ENCODE results near the gene SNX24.

SNX24 gene

DNA sequence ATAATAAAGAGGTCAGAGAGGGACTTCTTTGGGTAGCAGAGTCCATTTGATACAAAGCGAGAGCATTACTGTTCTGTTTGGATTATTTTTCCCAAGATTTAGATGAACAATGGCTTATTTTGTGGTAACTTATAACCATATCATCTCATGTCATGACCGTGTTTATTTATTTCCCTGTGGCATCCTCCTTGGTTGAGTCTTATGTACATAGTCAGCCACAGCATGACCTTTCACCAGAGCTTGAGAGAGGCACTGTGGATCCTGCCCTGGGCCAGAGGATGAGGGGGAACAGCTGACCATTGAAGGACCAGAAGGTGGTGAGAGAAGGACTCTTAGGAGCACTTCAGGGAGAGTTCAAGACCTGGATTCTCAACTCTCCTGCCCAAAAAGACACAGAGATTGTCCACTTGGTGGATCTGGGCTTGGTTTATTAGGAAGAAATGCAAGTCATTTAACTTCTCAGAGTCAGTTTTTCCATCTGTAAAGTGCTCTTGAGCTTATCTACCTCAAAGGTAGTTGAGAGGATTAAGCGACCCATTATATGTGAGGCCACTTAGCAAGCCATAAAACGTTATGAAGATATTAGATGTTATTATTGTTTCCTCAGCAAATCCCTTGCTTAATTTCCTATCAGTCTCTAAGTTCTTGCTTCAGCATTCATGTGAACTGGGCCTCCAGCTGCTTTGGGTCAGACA, 139.7 kb downstream of the SNX24 start:
- Histone ChIP-seq H4K20me1 (ENCODE audit: low read depth, low read length) (no peaks in the 10 kb centered on the region), H3K4me3 (ENCODE audit: insufficient read depth, low read length, poor library complexity, severe bottlenecking) (no peak overlapping the region), H3K27me3 (ENCODE audit: low read length) (no peaks in the 10 kb centered on the region), H3K4me2 (ENCODE audit: low read depth, low read length, poor library complexity, severe bottlenecking) (no peak overlapping the region), H3K9me2 (replicated peaks; ENCODE audit: insufficient read depth, low read length) (no peaks in the 10 kb centered on the region), H3K9me3 (ENCODE audit: insufficient read depth, low read length) (no peaks in the 10 kb centered on the region), H2AFZ (ENCODE audit: low read depth, low read length, severe bottlenecking) (peak overlapping the region; percentile 21), H3K27ac (ENCODE audit: low read depth, low read length) (no peak overlapping the region), H3K79me2 (ENCODE audit: insufficient read depth, low read length) (no peaks in the 10 kb centered on the region), H3F3A (ENCODE audit: insufficient read depth) (no peaks in the 10 kb centered on the region), H3K36me3 (ENCODE audit: low read length) (no peaks in the 10 kb centered on the region), H3K9ac (ENCODE audit: low read length) (no peak overlapping the region)
- TF ChIP-seq, protein P1, sequence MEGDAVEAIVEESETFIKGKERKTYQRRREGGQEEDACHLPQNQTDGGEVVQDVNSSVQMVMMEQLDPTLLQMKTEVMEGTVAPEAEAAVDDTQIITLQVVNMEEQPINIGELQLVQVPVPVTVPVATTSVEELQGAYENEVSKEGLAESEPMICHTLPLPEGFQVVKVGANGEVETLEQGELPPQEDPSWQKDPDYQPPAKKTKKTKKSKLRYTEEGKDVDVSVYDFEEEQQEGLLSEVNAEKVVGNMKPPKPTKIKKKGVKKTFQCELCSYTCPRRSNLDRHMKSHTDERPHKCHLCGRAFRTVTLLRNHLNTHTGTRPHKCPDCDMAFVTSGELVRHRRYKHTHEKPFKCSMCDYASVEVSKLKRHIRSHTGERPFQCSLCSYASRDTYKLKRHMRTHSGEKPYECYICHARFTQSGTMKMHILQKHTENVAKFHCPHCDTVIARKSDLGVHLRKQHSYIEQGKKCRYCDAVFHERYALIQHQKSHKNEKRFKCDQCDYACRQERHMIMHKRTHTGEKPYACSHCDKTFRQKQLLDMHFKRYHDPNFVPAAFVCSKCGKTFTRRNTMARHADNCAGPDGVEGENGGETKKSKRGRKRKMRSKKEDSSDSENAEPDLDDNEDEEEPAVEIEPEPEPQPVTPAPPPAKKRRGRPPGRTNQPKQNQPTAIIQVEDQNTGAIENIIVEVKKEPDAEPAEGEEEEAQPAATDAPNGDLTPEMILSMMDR (IDR thresholded peaks at IDR 0.05; ENCODE audit: insufficient read depth, low read length, poor library complexity, severe bottlenecking) = no peak
- no peak for TF ChIP-seq EZH2phosphoT487 (conservative IDR thresholded peaks at IDR 0.05; ENCODE audit: low read length)

DNA sequence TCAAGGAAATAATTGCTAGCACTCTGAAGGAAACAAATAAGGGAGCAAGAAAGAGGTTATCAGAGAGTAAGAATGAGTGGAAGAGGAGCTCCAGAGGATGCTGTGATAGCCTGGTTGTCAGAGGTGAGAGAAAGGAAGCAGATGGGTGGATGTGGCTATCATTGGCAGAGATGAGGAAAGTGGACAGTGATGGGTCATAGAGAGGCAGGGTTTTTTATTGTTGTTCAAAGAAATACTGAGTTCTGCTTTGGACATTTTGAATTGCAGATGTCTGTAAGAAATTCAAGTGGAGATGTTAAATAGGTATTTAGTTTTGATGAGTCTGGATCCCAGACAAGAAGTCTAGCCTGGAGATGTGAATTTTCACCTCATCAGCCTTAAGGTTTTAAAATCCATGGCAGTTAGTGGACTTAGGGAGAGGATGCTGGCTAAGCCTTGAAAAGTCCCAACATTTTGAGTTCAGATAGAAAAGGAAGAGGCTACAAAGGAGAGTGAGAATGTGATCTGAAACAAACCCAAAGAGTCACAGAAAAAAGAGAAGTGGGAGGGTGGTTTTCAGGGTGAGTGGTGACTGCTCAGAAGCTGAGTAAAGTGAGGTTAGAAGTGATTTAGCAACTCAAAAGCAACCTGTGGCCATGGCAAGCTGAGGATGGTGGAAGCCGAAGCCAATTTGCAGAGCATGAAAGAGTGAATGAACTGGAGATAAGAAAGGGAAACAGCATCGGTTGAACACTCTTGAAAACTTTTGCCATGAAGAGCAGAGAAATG, 140.7 kb downstream of the SNX24 start:
- no peak overlapping the region for H3K27ac ChIP-seq (ENCODE audit: low read depth, low read length)
- H3K9ac ChIP-seq (ENCODE audit: low read length) = peak overlapping the region; percentile 15; the same call in 1 of the 2 replicates
- no peaks in the 10 kb centered on the region for H3K27me3 ChIP-seq (ENCODE audit: low read length)
- no peaks in the 10 kb centered on the region for H4K20me1 ChIP-seq (ENCODE audit: low read depth, low read length)
- H3K4me3 ChIP-seq (ENCODE audit: insufficient read depth, low read length, poor library complexity, severe bottlenecking) = no peak overlapping the region
- TF ChIP-seq, protein P1 (IDR thresholded peaks at IDR 0.05; ENCODE audit: insufficient read depth, low read length, poor library complexity, severe bottlenecking) = no peak
- no peak for TF ChIP-seq EZH2phosphoT487 (conservative IDR thresholded peaks at IDR 0.05; ENCODE audit: low read length)
- no peaks in the 10 kb centered on the region for H3K9me3 ChIP-seq (ENCODE audit: insufficient read depth, low read length)
- peak overlapping the region; percentile 21 for H2AFZ ChIP-seq (ENCODE audit: low read depth, low read length, severe bottlenecking)
- peak overlapping the region; percentile 40 for H3K4me2 ChIP-seq (ENCODE audit: low read depth, low read length, poor library complexity, severe bottlenecking)
- no peaks in the 10 kb centered on the region for H3F3A ChIP-seq (ENCODE audit: insufficient read depth)
- no peaks in the 10 kb centered on the region for H3K36me3 ChIP-seq (ENCODE audit: low read length)
- no peaks in the 10 kb centered on the region for H3K9me2 ChIP-seq (replicated peaks; ENCODE audit: insufficient read depth, low read length)
- H3K79me2 ChIP-seq (ENCODE audit: insufficient read depth, low read length) = no peaks in the 10 kb centered on the region

DNA sequence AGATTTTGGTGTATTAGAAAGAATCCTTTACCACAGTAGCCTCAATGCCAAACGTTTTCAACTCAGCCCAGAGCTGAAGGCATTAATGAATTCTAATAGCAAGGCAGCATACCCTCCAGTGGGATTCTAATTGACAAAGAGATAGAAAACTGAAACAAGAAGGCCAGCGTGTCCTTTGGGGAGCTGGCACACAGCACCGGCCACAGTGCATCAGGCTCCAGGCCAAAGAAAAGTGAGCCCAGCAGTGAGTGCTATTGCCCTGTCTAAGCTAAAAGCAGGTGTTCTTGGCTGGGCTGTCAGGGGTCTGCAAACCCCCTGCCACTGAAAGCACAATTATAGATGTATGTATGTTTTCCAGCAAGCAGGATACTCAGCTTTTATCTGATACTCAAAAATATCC, 150.7 kb downstream of the SNX24 start:
- Histone ChIP-seq H3K4me3 (ENCODE audit: insufficient read depth, low read length, poor library complexity, severe bottlenecking) (no peak overlapping the region), H3K9me2 (replicated peaks; ENCODE audit: insufficient read depth, low read length) (no peaks in the 10 kb centered on the region), H3K79me2 (ENCODE audit: insufficient read depth, low read length) (no peaks in the 10 kb centered on the region), H3K9ac (ENCODE audit: low read length) (no peak overlapping the region), H3K36me3 (ENCODE audit: low read length) (no peaks in the 10 kb centered on the region), H3K4me2 (ENCODE audit: low read depth, low read length, poor library complexity, severe bottlenecking) (no peak overlapping the region), H3K9me3 (ENCODE audit: insufficient read depth, low read length) (no peaks in the 10 kb centered on the region), H3K27ac (ENCODE audit: low read depth, low read length) (no peak overlapping the region), H4K20me1 (ENCODE audit: low read depth, low read length) (no peaks in the 10 kb centered on the region), H3F3A (ENCODE audit: insufficient read depth) (no peaks in the 10 kb centered on the region), H2AFZ (ENCODE audit: low read depth, low read length, severe bottlenecking) (no peak overlapping the region), H3K27me3 (ENCODE audit: low read length) (no peaks in the 10 kb centered on the region)
- TF ChIP-seq EZH2phosphoT487 (conservative IDR thresholded peaks at IDR 0.05; ENCODE audit: low read length) = no peak

DNA sequence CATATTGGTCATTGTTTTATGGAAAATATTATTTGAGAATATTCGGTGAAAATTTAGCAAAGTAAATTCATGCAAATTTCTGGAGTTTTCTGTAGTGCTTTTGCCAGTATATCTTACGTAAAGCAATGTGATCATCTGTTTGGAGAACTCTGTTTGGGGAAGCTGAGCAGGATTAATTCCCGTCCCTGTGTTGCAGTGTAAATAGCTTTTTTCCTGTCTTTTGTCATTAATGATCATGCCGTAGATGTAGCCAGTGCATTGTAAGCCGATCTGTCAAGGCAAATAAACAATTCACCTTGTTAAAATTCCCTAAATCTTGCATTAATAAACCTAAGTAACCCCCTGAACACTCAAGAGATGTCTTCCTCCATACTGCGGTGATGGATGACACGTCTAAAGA, 151.9 kb downstream of the SNX24 start:
- no peak overlapping the region for H3K27ac ChIP-seq (ENCODE audit: low read depth, low read length)
- no peaks in the 10 kb centered on the region for H3F3A ChIP-seq (ENCODE audit: insufficient read depth)
- H3K79me2 ChIP-seq (ENCODE audit: insufficient read depth, low read length) = no peaks in the 10 kb centered on the region
- no peaks in the 10 kb centered on the region for H4K20me1 ChIP-seq (ENCODE audit: low read depth, low read length)
- H3K9me2 ChIP-seq (replicated peaks; ENCODE audit: insufficient read depth, low read length) = no peaks in the 10 kb centered on the region
- no peaks in the 10 kb centered on the region for H3K27me3 ChIP-seq (ENCODE audit: low read length)
- no peaks in the 10 kb centered on the region for H3K9me3 ChIP-seq (ENCODE audit: insufficient read depth, low read length)
- no peak overlapping the region for H3K4me2 ChIP-seq (ENCODE audit: low read depth, low read length, poor library complexity, severe bottlenecking)
- no peaks in the 10 kb centered on the region for H3K36me3 ChIP-seq (ENCODE audit: low read length)
- TF ChIP-seq, protein P1 (IDR thresholded peaks at IDR 0.05; ENCODE audit: insufficient read depth, low read length, poor library complexity, severe bottlenecking) = no peak
- TF ChIP-seq EZH2phosphoT487 (conservative IDR thresholded peaks at IDR 0.05; ENCODE audit: low read length) = no peak
- no peak overlapping the region for H3K4me3 ChIP-seq (ENCODE audit: insufficient read depth, low read length, poor library complexity, severe bottlenecking)
- H3K9ac ChIP-seq (ENCODE audit: low read length) = no peak overlapping the region
- H2AFZ ChIP-seq (ENCODE audit: low read depth, low read length, severe bottlenecking) = no peak overlapping the region

Data from SU-DHL-6 (cell line).